ENCODE measurements around the gene FBXO17. TPM values are rescaled to one million over a fixed set of nuclear protein-coding genes. Genes with fewer than 3 reads are reported as not detected.
"Not testable (repeated sequence)": the region's sequence is repeated elsewhere in the genome, so short reads cannot be mapped to it uniquely, and the experiment has no call there.

FBXO17 gene
- polyA plus RNA-seq, 3 donors from 2014 or later, result not detected

- no peaks in the 10 kb centered on the region for H3K4me1 Mint-ChIP-seq
- H3K27ac Mint-ChIP-seq, result no peak overlapping the region
- peaks cover 0 to 3% (median 0%) of the 10 kb centered on the region in 3 donors for H3K36me3 Mint-ChIP-seq
- peaks cover 0 to 23% (median 14%) of the 10 kb centered on the region in 3 donors for H3K27me3 Mint-ChIP-seq (ENCODE audit: low read depth in 3 of 3)
- H3K9me3 Mint-ChIP-seq, result peaks cover 0 to 3% (median 0%) of the 10 kb centered on the region in 6 donors
- no peak overlapping the region for H3K4me3 Mint-ChIP-seq
- no peak for DNase-seq
Observed at GRCh38 chr19:38993271-38993670, 17.7 kb upstream of the FBXO17 start.

- H3K36me3 Mint-ChIP-seq, result peaks cover 0 to 3% (median 0%) of the 10 kb centered on the region in 3 donors
- H3K9me3 Mint-ChIP-seq, result peaks cover 0 to 3% (median 0%) of the 10 kb centered on the region in 6 donors
- DNase-seq, result no peak
- no peak overlapping the region for H3K27ac Mint-ChIP-seq
- H3K4me1 Mint-ChIP-seq, result no peaks in the 10 kb centered on the region
- peaks cover 0 to 23% (median 14%) of the 10 kb centered on the region in 3 donors for H3K27me3 Mint-ChIP-seq (ENCODE audit: low read depth in 3 of 3)
- no peak overlapping the region for H3K4me3 Mint-ChIP-seq
Observed at GRCh38 chr19:38990949-38991697, 15.6 kb upstream of the FBXO17 start.

- H3K4me1 Mint-ChIP-seq, H3K36me3 Mint-ChIP-seq, H3K4me3 Mint-ChIP-seq, H3K27ac Mint-ChIP-seq, DNase-seq, H3K9me3 Mint-ChIP-seq: not testable (repeated sequence)
- H3K27me3 Mint-ChIP-seq (ENCODE audit: low read depth in 3 of 3), result peaks cover 0 to 26% (median 10%) of the 10 kb centered on the region in 3 donors
Observed at GRCh38 chr19:38989614-38990013, 14.1 kb upstream of the FBXO17 start.

DNA sequence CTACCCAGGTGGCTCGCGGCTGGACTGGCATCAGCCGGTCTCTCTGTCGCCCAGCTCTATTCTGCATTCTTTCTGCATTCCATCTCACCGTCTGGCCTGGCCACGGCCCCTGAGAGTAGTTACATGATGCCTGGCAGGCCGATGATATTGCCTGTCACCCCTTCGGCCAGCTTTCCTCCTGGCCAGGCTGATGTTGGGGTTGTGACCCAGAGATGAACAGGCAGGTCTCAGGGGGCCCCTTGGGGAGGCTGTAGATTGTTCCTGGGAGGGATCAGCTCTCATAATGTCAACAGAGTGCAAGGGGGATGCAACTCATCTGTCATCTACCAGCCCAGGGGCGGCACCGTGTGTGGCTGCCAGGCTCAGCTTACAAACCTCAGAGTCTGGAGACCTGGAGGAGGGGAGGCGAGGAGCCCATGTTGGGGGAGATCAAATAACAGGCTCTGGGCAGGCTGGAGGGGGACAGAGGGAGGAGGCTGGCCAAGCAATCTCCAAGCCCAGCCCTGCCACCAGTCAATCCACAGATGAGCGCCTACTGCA lies 13.6 kb upstream of the FBXO17 start:
- Mint-ChIP-seq H3K27me3 (ENCODE audit: low read depth in 3 of 3) (peaks cover 0 to 22% (median 10%) of the 10 kb centered on the region in 3 donors), H3K9me3 (peaks cover 0 to 3% (median 0%) of the 10 kb centered on the region in 6 donors), H3K4me1 (no peaks in the 10 kb centered on the region), H3K27ac (no peak overlapping the region), H3K36me3 (peaks cover 0 to 3% (median 0%) of the 10 kb centered on the region in 3 donors), H3K4me3 (no peak overlapping the region)
- no peak for DNase-seq

- not testable (repeated sequence) for H3K27ac Mint-ChIP-seq, H3K4me3 Mint-ChIP-seq, H3K36me3 Mint-ChIP-seq, H3K4me1 Mint-ChIP-seq, H3K9me3 Mint-ChIP-seq, DNase-seq
- H3K27me3 Mint-ChIP-seq (ENCODE audit: low read depth in 3 of 3), result peaks cover 0 to 22% (median 11%) of the 10 kb centered on the region in 3 donors
Observed at GRCh38 chr19:38988627-38989026, 13.1 kb upstream of the FBXO17 start.

DNA sequence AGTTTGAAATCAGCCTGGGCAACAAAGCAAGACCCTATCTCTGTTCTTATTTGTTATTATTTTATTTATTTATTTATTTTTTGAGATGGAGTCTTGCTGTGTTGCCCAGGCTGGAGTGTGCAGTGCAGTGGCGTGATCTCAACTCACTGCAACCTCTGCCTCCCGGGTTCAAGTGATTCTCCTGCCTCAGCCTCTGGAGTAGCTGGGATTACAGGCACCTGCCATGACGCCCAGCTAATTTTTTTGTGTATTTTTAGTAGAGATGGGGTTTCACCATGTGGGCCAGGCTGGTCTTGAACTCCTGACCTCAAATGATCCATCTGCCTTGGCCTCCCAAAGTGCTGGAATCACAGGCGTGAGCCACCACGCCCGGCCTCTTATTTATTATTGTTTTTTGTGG lies 12.2 kb upstream of the FBXO17 start:
- not testable (repeated sequence) for H3K27ac Mint-ChIP-seq, H3K9me3 Mint-ChIP-seq, DNase-seq, H3K36me3 Mint-ChIP-seq, H3K4me1 Mint-ChIP-seq, H3K4me3 Mint-ChIP-seq
- H3K27me3 Mint-ChIP-seq (ENCODE audit: low read depth in 3 of 3), result peaks cover 0 to 15% (median 11%) of the 10 kb centered on the region in 3 donors

GRCh38 chr19:38985262-38985661 lies 9.7 kb upstream of the FBXO17 start:
- Mint-ChIP-seq H3K36me3 (no peaks in the 10 kb centered on the region), H3K27me3 (ENCODE audit: low read depth in 3 of 3) (peaks cover 4 to 13% (median 8%) of the 10 kb centered on the region in 3 donors), H3K9me3 (peaks cover 0 to 1% (median 0%) of the 10 kb centered on the region in 6 donors), H3K27ac (no peak overlapping the region), H3K4me1 (no peaks in the 10 kb centered on the region), H3K4me3 (no peak overlapping the region)
- DNase-seq, result no peak

DNA sequence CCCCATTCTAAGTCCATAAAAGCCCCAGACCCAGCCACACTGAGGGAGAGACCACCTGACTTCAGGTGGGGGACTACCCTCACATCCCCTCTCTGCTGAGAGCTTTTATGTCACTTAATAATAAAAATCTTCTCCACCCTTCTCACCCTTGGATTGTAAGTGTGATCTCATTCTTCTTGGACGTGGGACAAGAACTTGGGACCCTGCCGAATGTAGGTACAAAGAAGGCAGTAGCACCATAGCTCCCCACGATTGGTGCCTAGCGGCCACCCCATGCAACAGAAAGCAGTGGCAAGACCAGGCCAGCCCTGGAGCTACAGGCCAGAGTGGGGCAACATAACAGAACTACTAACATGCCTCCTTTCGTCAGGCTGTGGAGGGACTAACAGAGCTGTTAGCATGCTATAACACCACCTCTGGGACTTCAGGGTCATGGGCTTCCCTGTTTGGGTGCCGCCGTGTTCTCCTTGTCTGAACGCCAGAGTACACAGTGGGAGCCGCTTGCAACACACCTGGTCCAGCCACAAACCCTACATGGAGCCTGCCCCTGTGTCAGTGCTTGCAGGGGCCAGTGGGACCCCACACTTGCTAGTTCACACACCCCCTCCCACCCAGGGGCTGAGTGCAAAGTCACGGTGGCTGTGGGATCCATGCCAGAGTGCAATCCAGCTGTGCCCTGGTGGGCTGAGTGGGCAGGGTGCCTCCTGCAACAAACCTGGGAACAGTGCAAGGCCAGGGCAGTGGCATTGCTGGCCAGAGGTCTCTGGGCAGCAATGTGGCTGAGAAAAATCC lies 5.2 kb upstream of the FBXO17 start:
- no peak overlapping the region for H3K4me3 Mint-ChIP-seq
- no peaks in the 10 kb centered on the region for H3K36me3 Mint-ChIP-seq
- no peak overlapping the region for H3K27ac Mint-ChIP-seq
- peaks cover 7 to 16% (median 12%) of the 10 kb centered on the region in 3 donors for H3K27me3 Mint-ChIP-seq (ENCODE audit: low read depth in 3 of 3)
- DNase-seq, result no peak
- H3K9me3 Mint-ChIP-seq, result no peaks in the 10 kb centered on the region
- peaks cover 0 to 4% of the 10 kb centered on the region in 2 donors for H3K4me1 Mint-ChIP-seq

GRCh38 chr19:38979812-38980211 lies 4.3 kb upstream of the FBXO17 start:
- Mint-ChIP-seq H3K9me3 (no peaks in the 10 kb centered on the region), H3K4me3 (no peak overlapping the region), H3K4me1 (peaks cover 3 to 5% of the 10 kb centered on the region in 2 donors), H3K36me3 (no peaks in the 10 kb centered on the region), H3K27ac (no peak overlapping the region), H3K27me3 (ENCODE audit: low read depth in 3 of 3) (peaks cover 9 to 13% (median 12%) of the 10 kb centered on the region in 3 donors)
- DNase-seq, result no peak

DNA sequence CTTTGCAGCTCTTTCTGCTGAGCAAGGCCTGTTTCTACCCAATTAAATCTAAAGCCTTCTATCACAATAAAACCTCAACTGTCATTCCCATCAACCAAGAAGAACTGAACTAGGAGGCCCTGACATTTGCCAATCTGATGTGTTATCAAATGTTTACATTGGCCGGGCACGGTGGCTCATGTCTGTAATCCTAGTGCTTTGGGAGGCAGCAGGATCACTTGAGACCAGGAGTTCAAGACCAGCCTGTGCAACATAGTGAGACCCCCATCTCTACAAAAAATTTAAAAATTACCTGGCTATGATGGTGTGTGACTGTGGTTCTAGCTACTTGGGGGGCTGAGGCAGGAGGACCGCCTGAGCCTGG lies 2.8 kb upstream of the FBXO17 start:
- Mint-ChIP-seq H3K9me3 (peaks cover 0 to 2% (median 0%) of the 10 kb centered on the region in 6 donors), H3K4me1 (peaks cover 7 to 8% of the 10 kb centered on the region in 2 donors), H3K27me3 (ENCODE audit: low read depth in 3 of 3) (peaks cover 11 to 18% (median 12%) of the 10 kb centered on the region in 3 donors), H3K4me3 (no peak overlapping the region), H3K27ac (no peak overlapping the region), H3K36me3 (no peaks in the 10 kb centered on the region)
- DNase-seq, result no peak

DNA sequence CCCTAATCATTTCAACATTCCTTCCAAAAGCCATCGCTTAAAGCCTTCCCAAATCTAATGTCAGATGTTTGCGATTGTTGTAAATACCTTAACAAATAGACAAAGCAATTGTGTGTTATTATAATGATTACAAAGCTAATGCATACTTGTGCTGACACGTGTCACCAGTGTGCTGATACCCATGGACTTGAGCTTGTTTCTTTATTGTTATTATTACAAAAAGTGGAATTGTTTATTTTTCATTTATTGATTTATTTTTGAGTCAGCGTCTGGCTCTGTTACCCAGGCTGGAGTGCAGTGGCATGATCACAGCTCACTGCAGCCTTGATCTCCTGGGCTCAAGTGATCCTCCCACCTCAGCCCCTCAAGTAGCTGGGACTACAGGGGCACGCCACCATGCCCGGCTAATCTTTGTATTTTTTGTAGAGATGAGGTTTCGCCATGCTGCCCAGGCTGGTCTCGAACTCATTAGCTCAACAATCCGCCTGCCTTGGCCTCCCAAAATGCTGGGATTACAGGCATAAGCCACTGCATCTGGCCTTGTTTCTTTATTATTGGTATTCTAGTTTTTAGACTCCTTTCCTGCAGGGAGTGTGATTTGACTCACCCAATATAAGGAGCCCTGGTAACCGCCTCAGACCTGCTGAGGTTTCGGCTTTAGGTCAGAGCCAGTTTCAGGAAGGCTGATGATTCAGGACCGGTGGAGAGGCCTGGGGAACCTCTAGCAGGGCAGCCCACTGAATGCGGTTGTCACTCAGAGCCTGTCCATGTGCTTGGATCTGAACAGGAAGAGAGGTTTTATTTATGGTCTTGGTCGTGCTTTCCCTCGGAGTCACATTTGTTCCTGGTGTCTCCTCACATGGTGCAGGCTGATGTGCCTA lies 2.1 kb upstream of the FBXO17 start:
- Mint-ChIP-seq H3K27me3 (ENCODE audit: low read depth in 3 of 3) (peaks cover 10 to 18% (median 12%) of the 10 kb centered on the region in 3 donors), H3K36me3 (no peaks in the 10 kb centered on the region), H3K4me3 (no peak overlapping the region), H3K4me1 (peaks cover 7 to 8% of the 10 kb centered on the region in 2 donors), H3K9me3 (peaks cover 0 to 2% (median 0%) of the 10 kb centered on the region in 6 donors), H3K27ac (no peak overlapping the region)
- no peak for DNase-seq

DNA sequence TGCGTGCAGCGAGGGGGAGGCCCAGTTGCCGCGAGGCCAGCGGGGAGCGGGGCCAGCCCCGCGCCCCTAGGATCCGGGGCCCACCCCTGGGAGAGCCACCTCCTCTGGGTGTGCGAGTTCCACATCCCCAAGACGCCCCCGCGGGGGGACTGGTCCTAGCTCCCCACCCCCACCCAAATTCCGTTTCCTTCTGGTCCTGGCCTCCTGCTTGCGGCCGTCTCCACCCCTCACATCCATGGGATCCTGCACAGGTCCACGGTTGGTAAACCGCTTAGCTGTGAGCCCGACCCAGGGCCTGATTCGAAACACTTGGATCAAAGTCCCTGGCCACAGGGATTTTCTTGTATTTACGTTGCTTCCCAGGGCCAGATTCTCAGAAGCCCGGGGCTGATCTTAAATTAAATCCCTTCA lies 324 bp upstream of the FBXO17 start:
- Mint-ChIP-seq H3K4me3 (peak overlapping the region in 1 of 5 donors; percentile 39), H3K4me1 (peaks cover 7 to 8% of the 10 kb centered on the region in 2 donors), H3K9me3 (peaks cover 0 to 2% (median 0%) of the 10 kb centered on the region in 6 donors), H3K36me3 (no peaks in the 10 kb centered on the region), H3K27me3 (ENCODE audit: low read depth in 3 of 3) (peaks cover 10 to 13% (median 12%) of the 10 kb centered on the region in 3 donors), H3K27ac (no peak overlapping the region)
- DNase-seq, result no peak

- Mint-ChIP-seq H3K27ac (no peak overlapping the region), H3K36me3 (no peaks in the 10 kb centered on the region), H3K4me1 (peaks cover 7 to 8% of the 10 kb centered on the region in 2 donors), H3K4me3 (peak overlapping the region in 2 of 5 donors; percentile 6 to 39), H3K27me3 (ENCODE audit: low read depth in 3 of 3) (peaks cover 7 to 13% (median 10%) of the 10 kb centered on the region in 3 donors), H3K9me3 (peaks cover 0 to 2% (median 0%) of the 10 kb centered on the region in 6 donors)
- no peak for DNase-seq
Observed at GRCh38 chr19:38974624-38975213, 823 bp downstream of the FBXO17 start.
